ENCODE results near the gene C20orf204. TPM values are rescaled to one million over a fixed set of nuclear protein-coding genes. Genes with fewer than 3 reads are reported as not detected.
"Not testable (repeated sequence)": the region's sequence is repeated elsewhere in the genome, so short reads cannot be mapped to it uniquely, and the experiment has no call there.

C20orf204 gene
- total RNA-seq, 1 donor from 2014 or later = 3.0 TPM

DNA sequence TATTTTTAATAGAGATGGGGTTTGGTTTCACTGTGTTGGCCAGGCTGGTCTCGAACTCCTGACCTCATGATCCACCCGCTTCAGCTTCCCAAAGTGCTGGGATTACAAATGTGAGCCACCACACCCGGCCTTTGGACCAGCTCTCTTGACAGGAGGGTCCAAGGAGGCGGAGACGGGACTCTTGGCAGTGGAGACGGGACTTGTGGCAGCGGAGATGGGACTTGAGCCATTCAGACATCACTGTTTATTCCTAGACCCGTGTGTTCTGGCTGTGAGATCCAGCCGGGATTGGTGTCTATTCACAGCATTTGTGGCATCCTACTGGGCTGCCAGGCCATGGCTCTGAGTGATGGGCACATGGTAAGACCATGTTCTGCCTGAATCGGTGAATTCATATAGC is 29.5 kb upstream of the C20orf204 start:
- H3K27ac Mint-ChIP-seq = no peak overlapping the region
- peaks cover 26% of the 10 kb centered on the region for H3K36me3 Mint-ChIP-seq
- H3K4me3 Mint-ChIP-seq = no peak overlapping the region
- no peaks in the 10 kb centered on the region for H3K27me3 Mint-ChIP-seq
- no peak for TF ChIP-seq CTCF (conservative IDR thresholded peaks at IDR 0.05)
- H3K4me1 Mint-ChIP-seq (ENCODE audit: unreplicated experiment) = no peaks in the 10 kb centered on the region
- no peak for DNase-seq (ENCODE audit: extremely low spot score, unreplicated experiment)
- no peaks in the 10 kb centered on the region for H3K9me3 Mint-ChIP-seq

DNA sequence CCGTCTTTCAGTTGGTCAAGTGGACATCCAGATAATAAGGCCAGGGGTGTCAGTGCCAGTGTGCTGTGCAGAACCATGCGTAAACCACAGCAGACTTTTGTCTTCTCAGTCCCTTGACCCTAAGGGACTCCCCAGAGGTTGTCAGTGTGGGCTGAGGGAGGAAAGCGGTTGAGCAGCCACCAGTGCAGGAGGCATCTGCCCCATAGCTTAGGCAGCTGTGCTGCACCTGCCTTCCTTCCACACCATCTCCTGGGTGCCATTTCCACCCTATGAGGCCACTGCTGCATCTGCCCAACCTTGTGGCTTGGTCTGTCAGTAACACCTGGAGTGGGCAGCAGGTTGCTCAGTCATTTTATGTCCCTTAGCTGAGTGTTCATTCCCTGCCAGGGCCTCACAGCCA is 29.1 kb upstream of the C20orf204 start:
- no peaks in the 10 kb centered on the region for H3K9me3 Mint-ChIP-seq
- no peak overlapping the region for H3K27ac Mint-ChIP-seq
- H3K4me1 Mint-ChIP-seq (ENCODE audit: unreplicated experiment) = no peaks in the 10 kb centered on the region
- H3K4me3 Mint-ChIP-seq = no peak overlapping the region
- TF ChIP-seq CTCF (conservative IDR thresholded peaks at IDR 0.05) = no peak
- H3K36me3 Mint-ChIP-seq = peaks cover 24% of the 10 kb centered on the region
- no peak for DNase-seq (ENCODE audit: extremely low spot score, unreplicated experiment)
- no peaks in the 10 kb centered on the region for H3K27me3 Mint-ChIP-seq

DNA sequence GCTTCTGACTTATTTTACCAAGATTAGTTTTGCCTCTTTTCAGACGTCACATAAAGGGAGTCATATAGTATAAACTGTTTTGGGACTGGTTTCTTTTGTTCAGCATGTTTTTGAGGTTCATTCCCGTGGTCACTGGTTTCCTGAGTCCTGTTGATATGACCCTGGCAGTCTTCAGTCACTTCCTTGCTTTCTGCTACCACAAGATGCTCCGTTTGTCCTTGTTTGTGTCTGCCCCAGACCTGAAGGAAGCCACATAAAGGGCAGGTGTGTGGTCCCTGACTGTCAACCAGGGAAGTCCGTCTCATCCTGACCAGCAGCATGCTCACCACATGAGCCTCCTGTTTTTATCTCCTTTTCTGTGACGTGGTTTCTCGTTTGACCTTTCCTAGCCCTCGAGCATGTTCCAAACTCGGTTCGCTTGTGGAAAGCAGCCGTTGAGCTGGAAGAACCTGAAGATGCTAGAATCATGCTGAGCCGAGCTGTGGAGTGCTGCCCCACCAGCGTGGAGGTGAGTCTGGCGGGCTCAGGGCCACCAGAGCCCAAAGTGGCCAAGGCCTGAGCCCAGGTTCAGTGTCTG is 26.1 kb upstream of the C20orf204 start:
- TF ChIP-seq CTCF (conservative IDR thresholded peaks at IDR 0.05) = no peak
- H3K27ac Mint-ChIP-seq = no peak overlapping the region
- no peaks in the 10 kb centered on the region for H3K27me3 Mint-ChIP-seq
- no peaks in the 10 kb centered on the region for H3K4me1 Mint-ChIP-seq (ENCODE audit: unreplicated experiment)
- H3K4me3 Mint-ChIP-seq = no peak overlapping the region
- H3K9me3 Mint-ChIP-seq = no peaks in the 10 kb centered on the region
- DNase-seq (ENCODE audit: extremely low spot score, unreplicated experiment) = no peak
- peaks cover 33% of the 10 kb centered on the region for H3K36me3 Mint-ChIP-seq

DNA sequence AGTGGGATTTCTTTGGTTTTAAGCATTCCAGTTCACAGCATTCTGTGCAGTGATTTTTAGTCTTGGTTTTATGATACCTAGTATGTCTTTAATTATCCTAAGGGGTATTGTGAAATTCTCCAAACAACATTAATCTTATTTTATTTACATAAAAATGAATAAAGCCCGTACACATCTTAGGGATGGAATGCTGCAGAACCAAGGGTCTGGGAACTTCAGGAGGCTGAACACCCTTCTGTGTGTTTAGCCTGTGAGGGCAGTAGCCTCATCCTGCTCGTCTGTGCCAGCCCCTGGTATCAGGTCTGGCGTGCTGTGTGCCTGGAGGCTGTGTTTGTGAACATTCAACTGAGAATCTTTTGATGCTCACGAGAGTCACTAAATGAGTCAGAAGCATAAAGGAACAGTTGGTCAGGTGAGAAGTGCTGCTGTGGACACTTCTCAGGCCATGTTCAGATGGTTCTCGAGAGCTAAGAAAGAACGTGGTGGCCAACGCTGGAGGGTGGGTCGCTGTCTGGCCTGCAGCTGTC is 25.2 kb upstream of the C20orf204 start:
- Mint-ChIP-seq H3K4me3 (no peak overlapping the region), H3K9me3 (no peaks in the 10 kb centered on the region), H3K27ac (no peak overlapping the region), H3K36me3 (peaks cover 33% of the 10 kb centered on the region), H3K4me1 (ENCODE audit: unreplicated experiment) (no peaks in the 10 kb centered on the region), H3K27me3 (no peaks in the 10 kb centered on the region)
- no peak for DNase-seq (ENCODE audit: extremely low spot score, unreplicated experiment)
- no peak for TF ChIP-seq CTCF (conservative IDR thresholded peaks at IDR 0.05)

DNA sequence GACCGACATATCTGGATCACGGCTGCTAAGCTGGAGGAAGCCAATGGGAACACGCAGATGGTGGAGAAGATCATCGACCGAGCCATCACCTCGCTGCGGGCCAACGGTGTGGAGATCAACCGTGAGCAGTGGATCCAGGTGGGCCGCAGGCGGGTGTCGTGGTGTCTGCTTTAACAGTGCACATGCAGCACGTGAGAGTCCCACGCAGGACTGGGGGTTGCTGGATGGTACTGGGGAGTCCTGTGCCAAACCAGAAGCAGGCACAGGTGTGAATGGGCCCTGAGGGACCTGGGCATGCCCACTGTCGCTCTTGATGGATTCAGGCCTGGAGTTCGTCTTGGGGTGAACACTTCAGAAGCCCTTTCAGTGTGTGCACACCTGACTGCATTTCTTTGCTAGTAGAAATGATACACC is 24.6 kb upstream of the C20orf204 start:
- Mint-ChIP-seq H3K27ac (no peak overlapping the region), H3K4me3 (no peak overlapping the region), H3K4me1 (ENCODE audit: unreplicated experiment) (no peaks in the 10 kb centered on the region), H3K27me3 (no peaks in the 10 kb centered on the region), H3K9me3 (no peaks in the 10 kb centered on the region), H3K36me3 (peaks cover 33% of the 10 kb centered on the region)
- DNase-seq (ENCODE audit: extremely low spot score, unreplicated experiment) = no peak
- TF ChIP-seq CTCF (conservative IDR thresholded peaks at IDR 0.05) = no peak

GRCh38 chr20:64012385-64013154 is 23.4 kb upstream of the C20orf204 start:
- H3K36me3 Mint-ChIP-seq = peaks cover 35% of the 10 kb centered on the region
- H3K27me3 Mint-ChIP-seq; H3K4me3 Mint-ChIP-seq; H3K27ac Mint-ChIP-seq; DNase-seq (ENCODE audit: extremely low spot score, unreplicated experiment); H3K9me3 Mint-ChIP-seq; H3K4me1 Mint-ChIP-seq (ENCODE audit: unreplicated experiment): not testable (repeated sequence)
